Measurements from ENCODE around the gene FAM210A.

FAM210A gene

GRCh38 chr18:13641551-13642439 is 84.6 kb downstream of the FAM210A start:
- TF ChIP-seq, protein P1, sequence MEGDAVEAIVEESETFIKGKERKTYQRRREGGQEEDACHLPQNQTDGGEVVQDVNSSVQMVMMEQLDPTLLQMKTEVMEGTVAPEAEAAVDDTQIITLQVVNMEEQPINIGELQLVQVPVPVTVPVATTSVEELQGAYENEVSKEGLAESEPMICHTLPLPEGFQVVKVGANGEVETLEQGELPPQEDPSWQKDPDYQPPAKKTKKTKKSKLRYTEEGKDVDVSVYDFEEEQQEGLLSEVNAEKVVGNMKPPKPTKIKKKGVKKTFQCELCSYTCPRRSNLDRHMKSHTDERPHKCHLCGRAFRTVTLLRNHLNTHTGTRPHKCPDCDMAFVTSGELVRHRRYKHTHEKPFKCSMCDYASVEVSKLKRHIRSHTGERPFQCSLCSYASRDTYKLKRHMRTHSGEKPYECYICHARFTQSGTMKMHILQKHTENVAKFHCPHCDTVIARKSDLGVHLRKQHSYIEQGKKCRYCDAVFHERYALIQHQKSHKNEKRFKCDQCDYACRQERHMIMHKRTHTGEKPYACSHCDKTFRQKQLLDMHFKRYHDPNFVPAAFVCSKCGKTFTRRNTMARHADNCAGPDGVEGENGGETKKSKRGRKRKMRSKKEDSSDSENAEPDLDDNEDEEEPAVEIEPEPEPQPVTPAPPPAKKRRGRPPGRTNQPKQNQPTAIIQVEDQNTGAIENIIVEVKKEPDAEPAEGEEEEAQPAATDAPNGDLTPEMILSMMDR (IDR thresholded peaks at IDR 0.05; ENCODE audit: borderline replicate concordance, extremely low read depth, low read length, poor library complexity, severe bottlenecking) = no peak
- no peak for TF ChIP-seq EZH2 (IDR thresholded peaks at IDR 0.05; ENCODE audit: borderline replicate concordance, low read depth, low read length, severe bottlenecking)
- Histone ChIP-seq H3K9me3 (ENCODE audit: insufficient read depth, low read length, severe bottlenecking) (no peaks in the 10 kb centered on the region), H3K4me2 (ENCODE audit: insufficient read depth, low read length) (no peak overlapping the region), H3K27ac (ENCODE audit: low read length) (no peak overlapping the region), H3K79me2 (ENCODE audit: insufficient read depth, low read length) (peaks cover 60% of the 10 kb centered on the region), H3K36me3 (ENCODE audit: insufficient read depth, low read length) (peaks cover 82% of the 10 kb centered on the region), H3K4me3 (ENCODE audit: low read depth in 1 of 2, low read length in 2 of 2) (no peak overlapping the region), H3K9ac (ENCODE audit: low read depth, low read length) (no peak overlapping the region), H3K27me3 (ENCODE audit: insufficient read depth, low read length, poor library complexity) (no peaks in the 10 kb centered on the region), H3K4me1 (ENCODE audit: insufficient read depth, low read length) (no peaks in the 10 kb centered on the region), H2AFZ (ENCODE audit: low read depth, low read length) (no peak overlapping the region), H4K20me1 (ENCODE audit: insufficient read depth, low read length) (peaks cover 73% of the 10 kb centered on the region)
- DNase-seq (no peak), ATAC-seq (ENCODE audit: insufficient read depth, low read depth) (peak; percentile 33; the same call in 1 of the 3 replicates)

DNA sequence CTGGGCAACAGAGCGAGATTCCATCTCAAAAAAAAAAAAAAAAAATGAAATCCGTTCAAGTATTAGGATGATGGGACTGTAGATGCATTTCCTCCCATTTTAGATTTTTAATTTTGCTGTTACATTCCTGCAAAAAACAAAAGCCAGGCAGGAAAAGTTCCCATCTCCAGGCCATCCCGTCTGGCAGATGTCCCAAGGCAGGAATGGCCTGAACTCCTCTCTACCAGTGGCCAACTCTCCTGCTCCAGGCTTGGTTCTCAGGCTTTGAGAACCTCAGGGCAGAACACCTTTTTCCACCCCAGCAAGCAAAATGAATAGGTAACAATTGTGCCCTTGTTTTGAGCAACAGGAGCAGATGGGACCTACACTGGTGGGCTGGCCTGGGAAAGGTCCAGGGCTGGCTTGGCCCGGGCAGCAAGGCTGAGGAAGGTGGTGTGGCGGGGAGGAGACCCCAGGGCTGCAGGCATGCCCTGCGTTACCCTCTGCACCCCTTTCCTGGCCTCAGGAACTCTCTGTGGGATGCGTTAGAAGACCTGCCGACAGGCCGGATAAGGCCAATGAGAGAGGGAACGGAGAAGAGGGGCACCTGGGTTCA is 86.0 kb downstream of the FAM210A start:
- H3K79me2 ChIP-seq (ENCODE audit: insufficient read depth, low read length) = peaks cover 73% of the 10 kb centered on the region

DNA sequence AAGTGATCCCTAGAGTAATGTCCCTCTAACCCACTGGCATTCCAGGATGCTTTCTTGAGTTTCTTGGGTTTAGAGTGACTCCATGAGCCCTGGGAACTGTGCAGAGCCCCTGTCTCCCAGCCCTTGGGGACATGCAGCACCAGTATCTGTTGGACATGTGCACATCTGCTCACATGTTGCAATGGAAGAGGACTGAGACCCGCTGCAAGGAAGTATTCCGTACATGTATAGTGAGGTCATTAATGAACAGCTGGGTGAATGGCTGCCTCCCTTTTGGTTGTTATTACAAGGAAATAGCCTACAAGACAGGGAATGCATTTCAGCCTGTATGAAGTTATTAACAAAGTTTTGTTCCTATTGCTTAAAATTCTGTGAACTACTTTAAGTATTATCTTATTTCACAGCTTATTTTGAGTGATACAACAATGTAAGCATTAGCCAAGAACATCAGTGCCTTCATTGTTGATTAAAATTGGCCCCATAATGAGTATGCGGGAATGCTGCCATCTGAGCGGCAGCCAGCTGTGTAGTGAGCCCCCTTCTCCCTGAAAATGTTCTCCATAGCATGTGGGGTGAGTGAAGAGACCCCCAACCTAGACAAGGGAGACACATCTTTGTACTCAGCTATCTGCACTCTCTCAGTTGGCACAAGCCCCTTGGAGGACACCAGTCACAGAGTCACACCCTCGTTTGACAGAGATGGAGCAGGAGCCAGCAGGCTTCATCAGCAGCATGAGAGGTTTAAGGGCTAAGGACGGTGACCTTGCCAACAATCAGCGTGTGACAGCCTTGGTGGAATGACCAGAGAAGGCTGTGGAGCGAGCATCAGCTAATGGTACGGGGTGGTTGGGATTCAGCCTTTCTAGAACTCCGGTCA is 87.4 kb downstream of the FAM210A start:
- ATAC-seq (ENCODE audit: insufficient read depth, low read depth) (no peak), DNase-seq (no peak)
- no peaks in the 10 kb centered on the region for H3K9me3 ChIP-seq (ENCODE audit: insufficient read depth, low read length, severe bottlenecking)
- H3K27me3 ChIP-seq (ENCODE audit: insufficient read depth, low read length, poor library complexity) = no peaks in the 10 kb centered on the region
- peaks cover 82% of the 10 kb centered on the region for H3K79me2 ChIP-seq (ENCODE audit: insufficient read depth, low read length)
- H3K4me3 ChIP-seq (ENCODE audit: low read depth in 1 of 2, low read length in 2 of 2) = no peak overlapping the region
- H3K4me1 ChIP-seq (ENCODE audit: insufficient read depth, low read length) = no peaks in the 10 kb centered on the region
- peaks cover 71% of the 10 kb centered on the region for H3K36me3 ChIP-seq (ENCODE audit: insufficient read depth, low read length)
- peak overlapping the region; percentile 44 for H3K27ac ChIP-seq (ENCODE audit: low read length)
- no peak overlapping the region for H2AFZ ChIP-seq (ENCODE audit: low read depth, low read length)
- no peak for TF ChIP-seq EZH2 (IDR thresholded peaks at IDR 0.05; ENCODE audit: borderline replicate concordance, low read depth, low read length, severe bottlenecking)
- TF ChIP-seq, protein P1 (IDR thresholded peaks at IDR 0.05; ENCODE audit: borderline replicate concordance, extremely low read depth, low read length, poor library complexity, severe bottlenecking) = no peak
- no peak overlapping the region for H3K4me2 ChIP-seq (ENCODE audit: insufficient read depth, low read length)
- H4K20me1 ChIP-seq (ENCODE audit: insufficient read depth, low read length) = peaks cover 69% of the 10 kb centered on the region
- no peak overlapping the region for H3K9ac ChIP-seq (ENCODE audit: low read depth, low read length)

More for the DNA sequence above, 86.0 kb downstream of the FAM210A start:
- TF ChIP-seq EZH2 (IDR thresholded peaks at IDR 0.05; ENCODE audit: borderline replicate concordance, low read depth, low read length, severe bottlenecking) = no peak
- TF ChIP-seq, protein P1 (IDR thresholded peaks at IDR 0.05; ENCODE audit: borderline replicate concordance, extremely low read depth, low read length, poor library complexity, severe bottlenecking) = no peak
- Histone ChIP-seq H2AFZ (ENCODE audit: low read depth, low read length) (no peak overlapping the region), H4K20me1 (ENCODE audit: insufficient read depth, low read length) (peaks cover 79% of the 10 kb centered on the region), H3K4me2 (ENCODE audit: insufficient read depth, low read length) (no peak overlapping the region), H3K27me3 (ENCODE audit: insufficient read depth, low read length, poor library complexity) (no peaks in the 10 kb centered on the region), H3K4me3 (ENCODE audit: low read depth in 1 of 2, low read length in 2 of 2) (no peak overlapping the region), H3K9ac (ENCODE audit: low read depth, low read length) (no peak overlapping the region), H3K27ac (ENCODE audit: low read length) (no peak overlapping the region), H3K9me3 (ENCODE audit: insufficient read depth, low read length, severe bottlenecking) (no peaks in the 10 kb centered on the region), H3K36me3 (ENCODE audit: insufficient read depth, low read length) (peaks cover 76% of the 10 kb centered on the region), H3K4me1 (ENCODE audit: insufficient read depth, low read length) (no peaks in the 10 kb centered on the region)
- DNase-seq = no peak
- ATAC-seq (ENCODE audit: insufficient read depth, low read depth) = no peak

All from DND-41 (cell line).